Measurements from ENCODE around the gene CYYR1. TPM values are rescaled to one million over a fixed set of nuclear protein-coding genes. Genes with fewer than 3 reads are reported as not detected.

Gene CYYR1
- polyA plus RNA-seq, 3 donors from 2014 or later = not detected

DNA sequence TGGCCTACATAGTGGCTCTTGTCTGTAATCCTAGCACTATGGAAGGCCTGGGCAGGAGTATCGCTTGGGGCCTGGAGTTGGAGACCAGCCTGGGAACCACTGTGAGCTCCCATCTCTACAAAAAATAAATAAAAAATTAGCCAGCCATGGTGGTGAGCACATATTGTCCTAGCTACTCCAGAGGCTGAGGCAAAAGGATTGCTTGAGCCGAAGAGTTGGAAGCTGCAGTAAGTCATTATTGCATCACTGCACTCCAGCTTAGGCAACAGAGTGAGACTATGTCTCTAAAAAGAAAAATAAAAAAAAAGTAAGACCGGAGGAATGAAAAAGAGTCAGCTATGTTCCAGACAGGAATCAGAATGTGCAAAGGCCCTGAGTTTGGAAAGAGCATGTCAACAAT is 115.3 kb downstream of the CYYR1 start:
- H3K36me3 Mint-ChIP-seq = no peaks in the 10 kb centered on the region

DNA sequence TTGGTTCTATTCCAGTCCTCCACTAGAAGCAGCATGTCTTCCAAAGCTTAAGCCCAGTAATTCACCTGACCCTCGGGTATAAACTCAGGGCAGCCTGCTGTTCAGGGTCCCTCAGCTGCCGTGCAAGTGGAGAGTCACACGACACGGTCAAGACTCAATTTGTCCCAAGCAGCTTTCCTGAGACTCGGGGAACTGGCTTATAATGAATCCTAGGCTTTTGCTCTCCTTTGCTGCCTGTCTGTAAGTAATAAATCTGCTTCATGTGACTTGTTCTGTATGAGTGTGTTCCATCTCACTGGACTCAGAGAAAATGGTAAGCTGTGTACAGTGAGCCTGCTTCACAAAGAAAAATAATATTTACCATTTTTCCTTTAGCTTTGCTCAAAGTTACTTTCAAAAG is 119.8 kb downstream of the CYYR1 start:
- peaks cover 0 to 1% (median 0%) of the 10 kb centered on the region in 3 donors for H3K27me3 Mint-ChIP-seq (ENCODE audit: low read depth in 3 of 3)
- no peaks in the 10 kb centered on the region for H3K4me1 Mint-ChIP-seq
- no peak overlapping the region for H3K4me3 Mint-ChIP-seq
- H3K27ac Mint-ChIP-seq = no peak overlapping the region
- DNase-seq = no peak
- H3K36me3 Mint-ChIP-seq = no peaks in the 10 kb centered on the region
- peaks cover 0 to 3% (median 0%) of the 10 kb centered on the region in 6 donors for H3K9me3 Mint-ChIP-seq

More for the DNA sequence above, 115.3 kb downstream of the CYYR1 start:
- H3K27ac Mint-ChIP-seq = no peak overlapping the region
- peaks cover 0 to 3% (median 1%) of the 10 kb centered on the region in 3 donors for H3K27me3 Mint-ChIP-seq (ENCODE audit: low read depth in 3 of 3)
- no peak for DNase-seq
- H3K9me3 Mint-ChIP-seq = peaks cover 0 to 17% (median 3%) of the 10 kb centered on the region in 6 donors
- H3K4me3 Mint-ChIP-seq = no peak overlapping the region
- no peaks in the 10 kb centered on the region for H3K4me1 Mint-ChIP-seq

DNA sequence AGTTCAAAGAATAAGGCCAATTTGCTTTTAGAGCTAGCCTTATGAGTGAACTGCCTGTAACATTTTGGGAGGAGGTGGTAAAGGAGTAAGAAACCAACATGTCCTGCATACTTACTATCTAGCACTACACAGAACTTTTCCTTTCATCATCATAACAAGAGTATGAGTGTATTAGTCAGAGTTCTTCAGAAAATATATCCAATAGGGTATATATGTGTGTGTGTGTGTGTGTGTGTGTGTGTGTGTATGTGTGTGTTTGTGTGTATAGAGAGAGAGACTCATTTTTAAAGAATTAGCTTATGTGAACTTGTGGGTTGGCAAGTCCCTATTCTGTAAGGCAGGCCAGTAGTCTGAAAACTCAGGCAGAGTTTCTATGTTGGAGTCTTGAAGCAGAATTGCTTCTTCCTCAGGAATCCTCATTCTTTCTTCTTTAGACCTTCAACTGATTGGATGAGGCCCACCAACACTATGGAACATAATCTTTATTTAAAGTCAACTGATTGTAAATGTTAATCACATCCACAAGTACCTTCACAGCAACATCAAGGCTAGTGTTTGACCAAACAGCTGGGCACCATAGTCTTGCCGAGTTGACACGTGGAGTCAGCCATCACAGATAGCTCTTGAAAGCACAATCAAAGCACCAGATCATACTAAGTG is 121.9 kb downstream of the CYYR1 start:
- no peaks in the 10 kb centered on the region for H3K4me1 Mint-ChIP-seq
- H3K4me3 Mint-ChIP-seq = no peak overlapping the region
- no peak for DNase-seq
- H3K27ac Mint-ChIP-seq = no peak overlapping the region
- H3K27me3 Mint-ChIP-seq (ENCODE audit: low read depth in 3 of 3) = peaks cover 0 to 1% (median 0%) of the 10 kb centered on the region in 3 donors
- no peaks in the 10 kb centered on the region for H3K36me3 Mint-ChIP-seq
- H3K9me3 Mint-ChIP-seq = no peaks in the 10 kb centered on the region

DNA sequence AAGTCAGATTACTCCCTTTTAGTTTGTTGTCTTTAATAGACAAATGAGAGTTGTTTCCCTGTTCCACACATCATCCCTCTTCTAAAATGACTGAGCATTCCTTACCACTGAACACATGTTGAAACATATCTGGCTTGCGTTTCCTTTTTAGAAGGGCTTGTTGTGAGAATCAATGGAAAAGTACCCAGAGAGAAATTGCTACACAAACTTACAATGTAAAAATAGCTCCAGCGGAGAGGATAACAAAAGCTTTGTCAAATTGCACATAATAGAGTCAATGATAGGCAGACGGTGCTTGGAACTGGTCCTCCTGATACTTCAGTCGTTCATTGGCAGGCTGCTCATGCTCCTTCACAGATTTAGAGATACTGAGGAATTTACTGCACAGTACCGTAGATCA is 123.9 kb downstream of the CYYR1 start:
- no peaks in the 10 kb centered on the region for H3K9me3 Mint-ChIP-seq
- no peak overlapping the region for H3K4me3 Mint-ChIP-seq
- no peaks in the 10 kb centered on the region for H3K36me3 Mint-ChIP-seq
- no peak overlapping the region for H3K27ac Mint-ChIP-seq
- no peak for DNase-seq
- H3K27me3 Mint-ChIP-seq (ENCODE audit: low read depth in 3 of 3) = no peaks in the 10 kb centered on the region
- no peaks in the 10 kb centered on the region for H3K4me1 Mint-ChIP-seq

DNA sequence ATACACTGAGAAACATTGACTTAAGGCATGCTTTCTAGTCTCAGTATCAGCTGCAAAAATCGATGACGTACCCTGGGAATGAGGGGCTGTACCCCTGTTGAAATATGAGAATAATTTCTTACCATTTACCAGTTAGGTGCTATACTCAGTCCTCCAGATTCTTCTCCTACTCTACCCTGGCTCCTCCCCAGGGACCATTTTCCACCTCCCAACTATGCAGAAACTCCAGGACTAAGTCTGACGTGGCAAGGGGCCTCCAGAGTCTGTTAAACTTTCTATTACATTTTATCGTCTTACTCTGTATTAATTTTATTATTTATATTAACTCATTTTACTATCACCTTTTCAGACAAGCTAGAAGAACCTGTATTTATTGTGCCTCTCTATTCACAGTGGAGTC is 124.3 kb downstream of the CYYR1 start:
- Mint-ChIP-seq H3K9me3 (no peaks in the 10 kb centered on the region), H3K4me1 (no peaks in the 10 kb centered on the region), H3K4me3 (no peak overlapping the region), H3K36me3 (no peaks in the 10 kb centered on the region), H3K27me3 (ENCODE audit: low read depth in 3 of 3) (no peaks in the 10 kb centered on the region), H3K27ac (no peak overlapping the region)
- DNase-seq = no peak

DNA sequence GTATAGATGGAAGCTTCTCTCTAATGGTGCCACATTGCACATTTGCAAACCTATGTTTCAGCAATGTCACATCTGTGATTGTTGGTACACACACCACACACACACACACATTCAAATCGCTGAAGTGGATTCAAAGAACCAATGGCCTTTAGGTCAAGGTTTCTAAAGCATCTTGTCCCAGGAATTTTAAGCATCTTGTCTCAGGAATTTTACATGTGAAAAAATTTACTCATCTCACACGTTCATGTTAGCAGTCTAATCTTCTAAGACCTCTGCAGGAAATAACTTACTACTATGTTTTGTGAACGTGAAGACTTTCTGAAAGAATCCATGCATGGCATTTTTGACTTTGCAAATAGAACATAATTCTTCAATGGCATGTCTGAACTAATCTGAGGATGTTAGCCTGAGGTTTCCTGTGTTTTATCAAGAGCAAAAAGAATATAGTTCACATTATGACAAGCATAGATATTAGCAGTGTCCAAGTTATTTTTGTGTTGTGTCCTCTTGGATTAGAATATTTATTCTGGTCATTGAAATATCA is 125.1 kb downstream of the CYYR1 start:
- H3K4me1 Mint-ChIP-seq = no peaks in the 10 kb centered on the region
- no peak overlapping the region for H3K4me3 Mint-ChIP-seq
- no peaks in the 10 kb centered on the region for H3K9me3 Mint-ChIP-seq
- H3K36me3 Mint-ChIP-seq = no peaks in the 10 kb centered on the region
- no peaks in the 10 kb centered on the region for H3K27me3 Mint-ChIP-seq (ENCODE audit: low read depth in 3 of 3)
- DNase-seq = no peak
- no peak overlapping the region for H3K27ac Mint-ChIP-seq

DNA sequence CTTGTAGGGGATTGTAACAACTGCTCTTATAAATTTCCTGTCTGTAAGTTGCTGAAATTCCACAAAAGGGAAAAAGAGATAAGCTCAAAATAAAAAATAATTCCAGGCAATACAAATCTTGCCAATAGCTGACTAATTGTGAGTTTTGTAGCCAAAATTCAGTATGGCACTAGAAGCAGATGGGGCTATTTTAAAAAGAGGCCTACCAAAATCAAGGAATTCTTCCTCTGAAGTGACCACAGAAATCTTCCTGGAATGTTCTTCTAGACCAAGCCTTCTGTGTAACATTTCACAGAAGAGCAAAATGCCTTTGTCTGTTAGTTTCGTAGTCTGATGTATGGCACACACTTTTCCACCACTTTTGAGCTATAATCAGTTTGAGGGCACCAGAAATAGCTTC is 127.6 kb downstream of the CYYR1 start:
- Mint-ChIP-seq H3K4me1 (no peaks in the 10 kb centered on the region), H3K36me3 (no peaks in the 10 kb centered on the region), H3K4me3 (no peak overlapping the region), H3K9me3 (no peaks in the 10 kb centered on the region), H3K27me3 (ENCODE audit: low read depth in 3 of 3) (no peaks in the 10 kb centered on the region), H3K27ac (no peak overlapping the region)
- no peak for DNase-seq

DNA sequence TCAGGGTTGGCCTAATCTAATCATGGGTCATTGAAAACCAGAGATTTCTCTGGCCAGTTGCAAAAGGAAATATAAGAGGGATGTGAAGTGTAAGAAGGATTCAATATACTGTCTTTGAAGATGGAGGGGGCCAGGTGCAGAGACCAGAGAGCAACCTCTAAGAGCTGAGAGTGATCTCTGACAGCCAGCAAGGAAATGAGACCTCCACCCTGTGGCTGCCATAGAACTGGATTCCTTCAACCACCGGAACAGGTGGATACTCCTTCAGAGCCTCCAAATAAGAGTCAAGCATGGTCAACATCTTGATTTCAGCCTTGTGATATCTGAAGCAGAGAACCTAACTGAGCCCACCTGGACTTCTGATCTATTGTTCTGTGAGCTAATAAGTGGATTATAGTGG is 128.4 kb downstream of the CYYR1 start:
- DNase-seq = no peak
- Mint-ChIP-seq H3K36me3 (peaks cover 0 to 3% (median 0%) of the 10 kb centered on the region in 3 donors), H3K4me1 (no peaks in the 10 kb centered on the region), H3K27me3 (ENCODE audit: low read depth in 3 of 3) (no peaks in the 10 kb centered on the region), H3K4me3 (no peak overlapping the region), H3K9me3 (no peaks in the 10 kb centered on the region), H3K27ac (no peak overlapping the region)

DNA sequence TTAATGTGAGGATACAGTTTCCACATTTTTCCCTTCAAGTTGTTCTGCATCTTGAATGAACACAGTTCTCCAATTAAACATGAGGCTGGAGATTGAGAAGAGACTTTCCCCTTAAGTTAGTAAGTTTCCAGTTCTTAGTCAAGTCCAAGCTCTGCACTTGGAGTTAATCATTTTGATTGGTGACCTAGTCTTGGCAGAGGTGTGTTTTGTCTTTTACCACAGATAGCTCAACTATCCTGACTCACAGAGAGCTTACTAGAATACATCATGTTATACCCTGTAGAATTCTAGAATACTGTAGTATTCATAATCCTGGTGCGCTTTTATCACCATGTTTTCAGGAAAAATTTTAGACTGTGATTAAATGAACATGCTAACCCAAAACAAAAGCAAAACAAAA is 129.2 kb downstream of the CYYR1 start:
- no peak for DNase-seq
- Mint-ChIP-seq H3K4me3 (no peak overlapping the region), H3K36me3 (peaks cover 0 to 3% (median 0%) of the 10 kb centered on the region in 3 donors), H3K27ac (no peak overlapping the region), H3K9me3 (no peaks in the 10 kb centered on the region), H3K4me1 (no peaks in the 10 kb centered on the region), H3K27me3 (ENCODE audit: low read depth in 3 of 3) (no peaks in the 10 kb centered on the region)

DNA sequence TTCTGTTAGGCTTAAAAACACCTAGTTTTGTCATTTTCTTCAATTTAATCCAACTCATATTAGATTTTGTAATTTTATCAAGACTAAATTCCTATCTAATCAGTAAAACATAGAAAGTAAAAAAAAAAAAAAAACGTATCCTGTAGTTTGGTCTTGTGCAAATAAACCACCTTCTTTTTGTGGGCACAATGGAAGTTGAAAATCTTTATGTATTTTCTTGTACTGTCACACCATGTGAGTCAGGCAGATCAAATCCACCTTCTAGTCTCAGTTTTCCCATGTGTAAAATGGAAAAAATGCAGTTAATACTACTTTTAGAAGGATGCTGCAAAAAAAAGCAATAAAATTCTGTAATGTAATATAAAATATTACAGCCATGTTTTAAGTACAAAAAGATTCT is 129.8 kb downstream of the CYYR1 start:
- no peak overlapping the region for H3K4me3 Mint-ChIP-seq
- H3K27me3 Mint-ChIP-seq (ENCODE audit: low read depth in 3 of 3) = no peaks in the 10 kb centered on the region
- peaks cover 0 to 3% (median 0%) of the 10 kb centered on the region in 3 donors for H3K36me3 Mint-ChIP-seq
- no peaks in the 10 kb centered on the region for H3K4me1 Mint-ChIP-seq
- no peak overlapping the region for H3K27ac Mint-ChIP-seq
- DNase-seq = no peak
- H3K9me3 Mint-ChIP-seq = no peaks in the 10 kb centered on the region

DNA sequence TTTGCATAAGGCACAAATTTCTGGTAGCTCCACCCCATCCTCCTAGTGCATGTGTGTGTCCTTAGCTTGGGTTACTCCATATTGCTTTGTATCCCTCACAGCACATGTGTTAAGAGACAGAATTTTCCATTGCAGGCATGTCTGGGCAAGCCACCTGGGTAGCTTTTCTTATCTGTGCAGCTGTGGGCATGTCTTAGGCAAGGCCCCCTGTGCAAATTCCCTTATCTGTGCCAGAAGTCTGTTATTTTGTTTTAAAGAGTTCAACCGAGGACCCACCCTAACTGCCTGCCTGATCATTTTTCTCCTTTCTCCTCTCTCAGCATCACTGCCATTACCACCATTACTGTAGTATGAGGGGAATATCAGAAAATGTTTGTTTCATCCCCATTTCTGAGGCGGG is 131.9 kb downstream of the CYYR1 start:
- H3K4me3 Mint-ChIP-seq = no peak overlapping the region
- peaks cover 0 to 3% (median 0%) of the 10 kb centered on the region in 3 donors for H3K36me3 Mint-ChIP-seq
- no peak for DNase-seq
- no peaks in the 10 kb centered on the region for H3K4me1 Mint-ChIP-seq
- H3K27me3 Mint-ChIP-seq (ENCODE audit: low read depth in 3 of 3) = no peaks in the 10 kb centered on the region
- no peak overlapping the region for H3K27ac Mint-ChIP-seq
- peaks cover 0 to 5% (median 0%) of the 10 kb centered on the region in 6 donors for H3K9me3 Mint-ChIP-seq

DNA sequence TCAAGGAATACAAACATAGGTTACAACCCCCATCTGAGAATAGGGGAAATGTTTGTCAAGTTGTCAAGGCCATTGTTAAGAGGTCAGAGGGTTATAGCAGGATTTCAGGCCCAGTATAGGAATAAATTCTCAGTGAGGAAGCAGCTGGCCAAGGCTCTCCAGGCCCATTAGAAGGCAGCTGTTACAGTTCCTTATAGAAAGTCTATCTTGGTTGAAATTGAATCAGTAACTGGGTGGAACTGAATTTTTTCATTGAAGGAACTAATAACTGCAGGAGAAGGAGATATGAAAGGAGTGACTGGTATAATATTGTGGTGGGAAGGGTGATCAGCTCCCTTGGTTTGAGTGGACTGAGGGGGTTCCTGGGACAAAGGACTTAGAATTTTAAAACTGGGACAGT is 134.1 kb downstream of the CYYR1 start:
- no peak overlapping the region for H3K4me3 Mint-ChIP-seq
- H3K36me3 Mint-ChIP-seq = peaks cover 0 to 3% (median 0%) of the 10 kb centered on the region in 3 donors
- DNase-seq = no peak
- no peaks in the 10 kb centered on the region for H3K4me1 Mint-ChIP-seq
- no peak overlapping the region for H3K27ac Mint-ChIP-seq
- H3K9me3 Mint-ChIP-seq = peaks cover 0 to 9% (median 1%) of the 10 kb centered on the region in 6 donors
- H3K27me3 Mint-ChIP-seq (ENCODE audit: low read depth in 3 of 3) = no peaks in the 10 kb centered on the region

DNA sequence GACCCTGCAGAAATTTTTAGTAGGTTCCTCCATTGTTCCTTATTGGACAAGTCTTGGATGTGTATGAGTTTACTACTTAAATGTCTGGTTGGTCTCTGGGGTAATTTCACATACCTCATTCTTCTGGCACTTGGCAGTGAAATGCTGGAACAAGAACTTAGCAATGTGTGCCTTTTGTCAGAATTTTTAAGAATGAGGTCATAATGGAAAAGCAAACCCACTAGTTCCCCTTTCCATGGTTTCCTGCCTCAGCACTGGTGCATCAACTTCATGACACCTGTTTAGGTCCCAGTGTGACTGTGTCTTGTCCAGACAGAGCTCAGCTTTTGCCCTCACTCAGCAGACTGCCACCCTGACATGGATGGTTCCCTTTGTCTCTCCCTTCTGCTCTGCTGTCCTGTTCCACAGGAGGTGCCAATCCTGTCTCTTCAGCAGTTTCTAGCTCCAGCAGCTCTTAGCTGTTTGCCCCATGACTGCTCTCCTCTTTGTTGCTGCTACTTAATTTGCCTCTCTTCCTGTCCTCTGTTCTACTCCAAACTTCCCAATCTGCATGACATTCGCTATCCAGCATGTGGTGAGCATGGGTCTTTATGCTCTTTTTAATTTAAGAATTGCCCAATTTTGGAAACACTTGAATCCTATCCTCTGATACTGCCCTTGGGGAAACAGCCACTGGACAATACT is 135.6 kb downstream of the CYYR1 start:
- no peak for DNase-seq
- no peaks in the 10 kb centered on the region for H3K4me1 Mint-ChIP-seq
- peaks cover 0 to 3% (median 0%) of the 10 kb centered on the region in 3 donors for H3K36me3 Mint-ChIP-seq
- no peak overlapping the region for H3K27ac Mint-ChIP-seq
- H3K27me3 Mint-ChIP-seq (ENCODE audit: low read depth in 3 of 3) = no peaks in the 10 kb centered on the region
- H3K4me3 Mint-ChIP-seq = no peak overlapping the region
- peaks cover 0 to 9% (median 1%) of the 10 kb centered on the region in 6 donors for H3K9me3 Mint-ChIP-seq

DNA sequence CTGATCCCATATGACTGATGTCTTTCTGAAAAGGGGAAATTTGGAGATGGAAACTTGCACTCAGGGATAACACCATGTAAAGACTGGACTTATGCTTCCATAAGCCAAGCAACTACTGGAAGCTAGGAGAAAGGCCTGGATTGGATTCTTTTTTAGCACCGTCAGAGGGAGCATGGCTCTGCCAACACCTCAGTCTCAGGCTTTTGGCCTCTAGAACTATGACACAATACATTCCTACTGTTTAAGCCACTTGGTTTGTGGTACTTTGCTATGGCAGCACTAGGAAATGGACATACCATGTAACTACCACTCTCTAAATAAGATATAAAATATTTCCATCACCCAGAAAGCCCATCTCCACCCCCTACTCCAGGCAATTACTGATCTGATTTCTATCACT is 139.7 kb downstream of the CYYR1 start:
- Mint-ChIP-seq H3K27ac (no peak overlapping the region), H3K27me3 (ENCODE audit: low read depth in 3 of 3) (peaks cover 0 to 3% (median 2%) of the 10 kb centered on the region in 3 donors), H3K4me1 (no peaks in the 10 kb centered on the region), H3K9me3 (peaks cover 0 to 9% (median 2%) of the 10 kb centered on the region in 6 donors), H3K36me3 (no peaks in the 10 kb centered on the region), H3K4me3 (no peak overlapping the region)
- DNase-seq = no peak

All from immature natural killer cell (primary cell).